WI38 (cell line): ENCODE data around the gene SH3TC1.

Experiments used
- H3K4me3 ChIP-seq: 2 replicates; pipeline ENCODE4 v1.5.1; 2011; ENCODE audit warnings: low read depth, mild to moderate bottlenecking, control low read depth, low read length
- CTCF ChIP-seq: IDR thresholded peaks from 2 replicates; pipeline ENCODE4 v1.5.1; 2012; ENCODE audit warnings: low read depth, mild to moderate bottlenecking, control low read depth, low read length

SH3TC1 gene

GRCh38 chr4:8216443-8217245 is 17.6 kb downstream of the SH3TC1 start:
- no peak overlapping the region for H3K4me3 ChIP-seq
- TF ChIP-seq CTCF: no peak

- TF ChIP-seq CTCF: no peak
Observed at GRCh38 chr4:8217246-8217511, 18.1 kb downstream of the SH3TC1 start.

GRCh38 chr4:8217871-8218270 is 18.8 kb downstream of the SH3TC1 start:
- no peak overlapping the region for H3K4me3 ChIP-seq
- TF ChIP-seq CTCF: no peak

More at GRCh38 chr4:8217246-8217511, 18.1 kb downstream of the SH3TC1 start:
- H3K4me3 ChIP-seq: no peak overlapping the region

GRCh38 chr4:8218371-8219031 is 19.4 kb downstream of the SH3TC1 start:
- TF ChIP-seq CTCF: no peak

GRCh38 chr4:8219236-8219635 is 20.1 kb downstream of the SH3TC1 start:
- no peak overlapping the region for H3K4me3 ChIP-seq
- TF ChIP-seq CTCF: no peak

More at GRCh38 chr4:8218371-8219031, 19.4 kb downstream of the SH3TC1 start:
- no peak overlapping the region for H3K4me3 ChIP-seq

DNA sequence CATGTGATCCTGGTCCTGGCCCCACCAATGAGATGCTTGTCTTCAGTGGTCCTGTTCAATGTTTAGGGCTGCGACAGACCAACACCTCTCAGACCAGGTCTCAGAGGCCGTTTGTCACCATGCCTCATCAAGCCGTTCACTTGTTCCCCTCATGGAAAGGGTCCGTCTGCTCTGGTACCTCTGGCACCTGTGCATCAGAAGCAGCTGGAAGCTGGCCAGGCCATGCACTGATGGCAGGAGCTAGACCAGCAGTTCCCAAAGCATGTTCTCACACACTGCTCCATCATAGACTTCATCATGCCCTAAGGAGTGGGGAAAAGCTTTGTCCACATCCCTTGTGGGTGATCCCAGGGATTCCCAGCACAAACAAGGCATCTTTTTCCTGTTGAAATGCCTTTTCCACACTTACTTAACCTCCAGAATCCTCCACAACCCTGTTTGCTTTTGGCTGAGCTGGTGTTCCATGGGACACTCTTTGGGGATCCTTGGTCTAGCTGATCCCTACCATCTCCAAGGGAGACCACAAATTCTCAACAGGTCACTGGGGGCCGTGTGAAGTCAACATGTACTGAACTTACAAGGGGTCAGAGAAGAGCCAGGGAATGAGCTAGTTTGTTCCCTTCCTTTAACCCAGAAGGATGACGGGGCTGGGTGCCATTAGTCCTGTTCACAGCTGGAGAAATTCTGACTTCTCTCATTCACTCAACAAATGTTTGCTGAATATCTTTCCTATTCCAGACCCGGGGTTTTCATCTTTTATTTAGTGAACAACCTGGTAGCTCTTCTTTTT is 21.8 kb downstream of the SH3TC1 start:
- no peak for TF ChIP-seq CTCF
- no peak overlapping the region for H3K4me3 ChIP-seq

DNA sequence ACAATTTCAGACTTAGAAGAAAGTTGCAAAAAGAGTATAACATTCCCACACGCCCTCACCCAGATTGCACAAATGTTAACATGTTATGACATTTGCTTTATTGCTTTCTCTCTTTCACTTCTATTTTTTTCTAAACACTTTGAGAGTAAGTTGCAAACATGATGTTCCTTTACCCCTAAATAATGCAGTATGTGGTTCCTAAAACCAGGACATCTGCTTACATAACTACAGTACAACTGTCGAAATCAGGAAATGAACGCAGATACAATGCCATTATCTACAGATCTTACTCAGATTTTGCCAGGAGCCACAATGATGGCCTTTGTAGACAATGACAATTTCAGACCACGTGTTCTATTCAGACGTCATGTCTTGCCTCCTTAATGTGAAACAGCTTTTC is 22.4 kb downstream of the SH3TC1 start:
- no peak for TF ChIP-seq CTCF
- H3K4me3 ChIP-seq: no peak overlapping the region
